ENCODE measurements around the gene CERK. TPM values are rescaled to one million over a fixed set of nuclear protein-coding genes. Genes with fewer than 3 reads are reported as not detected.
"Not testable (repeated sequence)": the region's sequence is repeated elsewhere in the genome, so short reads cannot be mapped to it uniquely, and the experiment has no call there.

CERK gene
- polyA plus RNA-seq, 1 of the 3 experiments (the other 2 are of a cell fraction) = 32.6 TPM

- H2AFZ ChIP-seq (ENCODE audit: low read depth) = no peak overlapping the region
- H3K9me3 ChIP-seq = no peaks in the 10 kb centered on the region
- H3K4me3 ChIP-seq (ENCODE audit: low read depth in 2 of 2, low read length in 1 of 2) = no peak overlapping the region
- TF ChIP-seq TEAD4 (IDR thresholded peaks at IDR 0.05; ENCODE audit: borderline replicate concordance, insufficient read depth) (no peak), MEF2A (IDR thresholded peaks at IDR 0.05; ENCODE audit: borderline replicate concordance, low read depth) (no peak), RFX5 (IDR thresholded peaks at IDR 0.05; ENCODE audit: low read length) (no peak), PBX3 (IDR thresholded peaks at IDR 0.05) (no peak), USF1 (IDR thresholded peaks at IDR 0.05; ENCODE audit: borderline replicate concordance, low read depth) (no peak), POLR2AphosphoS5 (IDR thresholded peaks at IDR 0.05; ENCODE audit: low read depth, low read length) (no peak), ZBTB33 (IDR thresholded peaks at IDR 0.05; ENCODE audit: borderline replicate concordance, low read depth) (no peak), REST (IDR thresholded peaks at IDR 0.05; ENCODE audit: low read depth, low read length) (no peak), EP300 (IDR thresholded peaks at IDR 0.05; ENCODE audit: borderline replicate concordance in 1 of 2, low read depth in 1 of 2, low read length in 1 of 2) (no peak), GATA2 (CRISPR knock-in tag; IDR thresholded peaks at IDR 0.05) (no peak), FOXM1 (IDR thresholded peaks at IDR 0.05; ENCODE audit: low read depth) (no peak), USF2 (IDR thresholded peaks at IDR 0.05; ENCODE audit: borderline replicate concordance, low read depth, low read length) (no peak), EZH2phosphoT487 (IDR thresholded peaks at IDR 0.05; ENCODE audit: borderline replicate concordance, low read depth) (no peak)
- DNase-seq = no peak
- H3F3A ChIP-seq (replicated peaks; ENCODE audit: insufficient read depth) = no peaks in the 10 kb centered on the region
- no peaks in the 10 kb centered on the region for H3K27me3 ChIP-seq (ENCODE audit: insufficient read depth)
- H3K4me1 ChIP-seq (ENCODE audit: control insufficient read depth in 1 of 2, insufficient read depth in 2 of 2, low read depth in 1 of 2, low read length in 1 of 2) = peaks cover 0 to 12% of the 10 kb centered on the region in 2 experiments; a peak in 1 of 4 replicates
- no peak overlapping the region for H3K27ac ChIP-seq (ENCODE audit: low read depth in 2 of 2, low read length in 1 of 2)
- POLR2A ChIA-PET = no interaction called here
- 76% methylated on average over 3 of the region's 11 CpGs for WGBS (ENCODE audit: low lambda C conversion rate)
- no peaks in the 10 kb centered on the region for H3K36me3 ChIP-seq (replicated peaks in 1 of 2; ENCODE audit: control insufficient read depth in 1 of 2, insufficient read depth in 2 of 2, low read length in 1 of 2)
- CTCF ChIA-PET = interaction anchor here (0.8 to 3.4 kb wide), 3 partner anchors 10 to 72 kb away, joined by 4 to 22 read pairs (median 4); no protein-coding TSS in a partner anchor
- no peaks in the 10 kb centered on the region for H3K9me2 ChIP-seq
- no peaks in the 10 kb centered on the region for H3K79me2 ChIP-seq (ENCODE audit: insufficient read depth)
- H3K9ac ChIP-seq = no peak overlapping the region
- no peak overlapping the region for H3K4me2 ChIP-seq
- no peaks in the 10 kb centered on the region for H4K20me1 ChIP-seq (ENCODE audit: insufficient read depth)
These were observed 102.3 kb downstream of the CERK start for GRCh38 chr22:46635756-46636155.

GRCh38 chr22:46634973-46635685 is 102.9 kb downstream of the CERK start:
- H3F3A ChIP-seq (replicated peaks; ENCODE audit: insufficient read depth); H4K20me1 ChIP-seq (ENCODE audit: insufficient read depth); H3K9me3 ChIP-seq; H3K27me3 ChIP-seq (ENCODE audit: insufficient read depth); DNase-seq; H3K27ac ChIP-seq (ENCODE audit: low read depth in 2 of 2, low read length in 1 of 2); H3K4me1 ChIP-seq (ENCODE audit: control insufficient read depth in 1 of 2, insufficient read depth in 2 of 2, low read depth in 1 of 2, low read length in 1 of 2); H3K4me3 ChIP-seq (ENCODE audit: low read depth in 2 of 2, low read length in 1 of 2); H3K9me2 ChIP-seq; H3K79me2 ChIP-seq (ENCODE audit: insufficient read depth); H3K4me2 ChIP-seq; H3K36me3 ChIP-seq (replicated peaks in 1 of 2; ENCODE audit: control insufficient read depth in 1 of 2, insufficient read depth in 2 of 2, low read length in 1 of 2); H2AFZ ChIP-seq (ENCODE audit: low read depth); H3K9ac ChIP-seq; POLR2A ChIA-PET: not testable (repeated sequence)
- 72% methylated on average over 18 of the region's 30 CpGs for WGBS (ENCODE audit: low lambda C conversion rate)
- CTCF ChIA-PET = interaction anchor here (3.4 kb wide), 1 partner anchor 72 kb away, joined by 22 read pairs; no protein-coding TSS in a partner anchor
